HG02610 (cell line): ENCODE results near the gene SETBP1.

Experiments
- ATAC-seq: cut with Tn5 transposase; IDR thresholded peaks from one replicate; pipeline ENCODE4 v1.9.1; 2021; ENCODE audit warnings: mild to moderate bottlenecking, moderate library complexity; ENCODE audit not compliant: unreplicated experiment

The SETBP1 gene

DNA sequence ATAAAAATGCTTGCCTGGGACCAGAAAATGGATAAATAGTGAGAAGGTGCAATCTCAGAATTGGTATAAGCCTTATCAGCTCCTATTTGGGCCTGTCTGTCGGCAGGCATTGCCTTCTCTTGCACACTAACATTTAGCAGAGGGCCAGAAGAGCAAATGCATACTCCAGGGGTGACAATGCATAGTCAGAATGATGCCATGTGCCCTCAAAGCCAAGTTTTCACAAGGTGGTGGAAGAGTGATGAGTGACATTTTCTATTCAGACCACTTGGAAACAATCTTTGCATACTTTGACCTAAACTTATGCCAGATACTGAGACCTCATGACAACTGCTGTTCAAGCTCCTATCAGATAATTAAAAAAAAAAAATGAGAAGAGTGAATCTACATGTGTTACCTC, 276.3 kb downstream of the SETBP1 start:
- no peak for ATAC-seq

- ATAC-seq = no peak
Measured at GRCh38 chr18:44957461-44957860, 276.8 kb downstream of the SETBP1 start.

DNA sequence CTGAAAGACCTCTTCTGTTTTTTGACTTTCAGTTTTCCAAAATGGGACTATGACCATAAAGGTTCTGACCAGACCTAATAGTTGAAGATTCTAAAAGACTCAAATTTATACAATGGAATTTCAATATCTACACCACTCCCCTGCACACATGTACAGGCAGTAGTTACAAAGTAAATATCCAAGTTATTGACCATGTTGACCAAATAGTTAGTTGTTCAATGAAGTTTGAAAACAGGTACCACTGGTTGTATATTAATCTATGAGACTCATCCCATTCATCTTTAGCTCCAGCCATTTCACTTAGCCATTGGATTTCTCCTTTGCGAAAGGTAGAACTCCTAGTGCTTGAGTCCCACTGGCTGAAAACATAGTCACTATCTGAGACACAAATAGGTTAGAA, 277.4 kb downstream of the SETBP1 start:
- no peak for ATAC-seq

DNA sequence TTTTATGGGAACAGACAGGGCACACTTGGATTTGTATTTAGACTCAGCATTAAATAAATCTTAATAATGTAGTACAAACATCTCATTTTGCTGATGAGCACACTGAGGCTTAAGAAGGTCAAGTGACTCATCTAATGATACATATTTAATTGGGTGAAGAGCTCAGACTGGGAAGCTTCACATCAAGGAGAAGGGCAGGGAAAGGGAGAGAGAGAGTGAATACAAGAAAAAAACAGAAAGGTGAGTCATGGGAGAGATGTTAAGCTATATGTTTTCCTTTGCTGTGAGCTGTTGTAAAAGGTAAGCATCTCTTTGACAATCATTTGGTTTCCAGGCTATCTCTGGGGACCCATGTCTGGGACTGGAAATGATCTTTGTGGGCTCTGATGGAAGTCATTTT, 277.8 kb downstream of the SETBP1 start:
- no peak for ATAC-seq

GRCh38 chr18:44959013-44959412, 278.3 kb downstream of the SETBP1 start:
- no peak for ATAC-seq

GRCh38 chr18:44960580-44960979, 279.9 kb downstream of the SETBP1 start:
- ATAC-seq = no peak

DNA sequence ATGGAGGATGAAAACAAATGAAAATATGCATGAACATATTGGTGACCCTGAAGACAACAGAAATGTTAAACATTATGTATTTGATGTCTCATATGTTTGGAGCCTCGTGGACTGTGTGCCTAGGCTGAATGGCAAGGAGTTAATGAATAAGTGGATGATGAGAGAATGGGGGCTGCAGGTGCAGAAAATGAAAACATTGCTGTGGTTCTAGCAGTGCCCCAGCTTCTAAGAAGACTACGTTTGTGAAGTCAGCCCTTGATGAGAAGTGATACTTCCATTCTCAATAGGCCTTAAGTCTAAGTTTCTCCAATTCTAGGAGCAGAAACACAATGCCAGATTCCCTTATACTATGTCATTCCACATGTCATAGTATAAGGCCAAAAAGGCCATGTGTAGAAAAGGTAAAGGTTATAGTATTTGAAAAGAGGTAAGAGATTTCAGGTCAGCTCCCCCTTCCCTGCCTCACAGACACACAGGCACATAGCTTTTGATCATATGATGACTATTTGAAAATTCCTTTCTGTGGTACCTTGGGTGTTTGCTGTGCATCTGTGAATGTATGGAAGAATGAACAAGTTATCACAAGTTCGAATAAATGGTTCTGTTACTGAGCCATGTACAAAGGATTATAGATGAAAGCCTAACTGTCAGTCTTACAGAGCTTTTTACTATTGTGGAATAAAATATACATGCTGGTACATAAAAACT, 280.8 kb downstream of the SETBP1 start:
- ATAC-seq = no peak

DNA sequence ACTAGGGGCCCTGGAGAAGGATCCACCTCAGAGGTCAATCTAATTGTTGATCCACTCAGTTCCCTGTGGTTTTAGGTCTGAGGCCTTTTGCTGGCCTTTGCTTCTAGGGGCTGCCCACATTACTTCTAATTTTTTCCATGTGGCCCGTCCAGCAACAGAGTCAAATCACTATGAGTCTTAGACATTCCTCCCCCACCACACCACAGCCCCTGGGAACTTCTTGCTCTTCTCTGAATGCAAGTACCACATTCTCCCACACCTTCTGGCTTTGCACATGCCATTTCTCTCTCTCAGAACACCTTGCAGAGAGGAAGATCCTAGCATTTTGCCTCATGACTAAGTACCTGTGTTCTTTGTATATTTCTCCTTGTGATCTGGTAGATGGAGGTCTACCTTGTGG, 286.9 kb downstream of the SETBP1 start:
- ATAC-seq = peak; percentile 55

DNA sequence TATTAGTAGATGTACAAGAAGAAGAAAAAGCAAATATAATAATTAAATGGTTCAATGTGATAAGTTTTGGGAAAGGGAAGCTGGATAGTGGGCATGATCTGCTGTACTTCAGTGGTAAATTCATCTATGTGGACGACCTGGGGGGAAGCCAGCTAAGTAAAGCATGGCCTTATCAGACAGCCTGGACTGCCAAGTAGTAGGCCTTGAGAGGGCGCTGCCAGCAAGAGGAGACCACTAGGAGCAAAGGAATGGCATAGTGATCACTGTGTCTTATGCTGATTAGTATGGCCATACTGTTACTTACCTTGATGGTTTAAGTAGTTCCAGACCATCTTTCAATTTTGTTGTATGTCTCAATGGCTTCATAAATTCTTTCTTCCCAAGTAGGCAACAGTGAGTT, 287.6 kb downstream of the SETBP1 start:
- no peak for ATAC-seq

- ATAC-seq = no peak
Measured at GRCh38 chr18:44969214-44969795, 288.6 kb downstream of the SETBP1 start.

DNA sequence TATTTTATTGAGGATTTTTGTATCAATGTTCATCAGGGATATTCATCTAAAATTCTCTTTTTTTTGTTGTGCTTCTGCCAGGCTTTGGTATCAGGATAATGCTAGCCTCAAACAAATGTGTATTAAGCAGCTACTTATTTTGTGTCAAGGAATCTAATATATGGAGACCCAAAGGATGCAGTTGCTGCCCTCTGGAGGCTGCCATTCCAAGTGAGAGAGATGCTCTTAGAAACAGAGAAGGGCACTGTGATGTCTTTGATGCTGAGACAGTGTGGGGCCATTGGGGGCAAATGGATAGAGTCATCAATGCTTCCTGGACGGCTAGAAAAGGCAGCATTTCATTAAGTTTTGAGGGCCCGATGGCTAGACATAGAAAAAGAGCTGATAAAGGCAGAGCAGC, 292.6 kb downstream of the SETBP1 start:
- ATAC-seq = no peak

DNA sequence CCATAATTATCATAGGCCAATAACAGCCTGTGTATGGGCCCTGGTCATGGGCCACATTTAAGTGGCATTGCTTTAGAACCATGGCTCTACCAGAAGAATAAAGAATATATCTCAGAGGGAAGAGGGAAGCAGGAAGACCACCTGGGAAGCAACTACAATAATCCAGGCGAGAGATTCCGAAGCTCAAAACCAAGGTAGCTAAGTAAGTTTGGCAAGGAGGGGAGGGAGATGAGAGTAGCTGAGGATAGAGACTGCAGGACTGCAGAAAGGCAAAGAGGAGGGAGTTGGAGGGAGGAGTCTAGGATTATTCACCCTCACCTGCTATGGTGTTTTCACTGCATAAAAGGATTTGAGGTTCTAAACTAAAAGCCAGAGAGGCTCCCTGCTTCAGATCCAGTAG, 293.5 kb downstream of the SETBP1 start:
- ATAC-seq = no peak

- ATAC-seq = no peak
Measured at GRCh38 chr18:44977856-44978255, 297.2 kb downstream of the SETBP1 start.

DNA sequence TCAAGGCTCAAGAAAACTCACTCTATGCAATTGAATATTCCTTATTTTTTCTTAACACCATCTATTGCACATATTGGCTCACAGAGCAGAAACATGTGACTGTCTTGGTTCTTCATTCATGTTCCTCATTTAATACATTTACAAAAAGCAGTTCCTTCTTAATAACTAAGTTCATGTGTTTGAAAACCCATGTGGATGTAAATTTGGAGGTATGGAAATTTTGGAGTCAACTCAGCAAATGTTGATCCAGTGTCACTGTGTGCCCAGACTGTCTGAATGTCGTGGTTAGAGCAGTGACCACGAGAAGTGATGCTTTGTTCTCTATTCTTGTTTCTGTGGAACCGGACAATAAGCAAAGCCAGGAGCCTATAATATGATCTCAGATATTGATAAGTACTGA, 299.1 kb downstream of the SETBP1 start:
- ATAC-seq = no peak

GRCh38 chr18:44981121-44981520, 300.4 kb downstream of the SETBP1 start:
- ATAC-seq = no peak

GRCh38 chr18:44986933-44987332, 306.2 kb downstream of the SETBP1 start:
- no peak for ATAC-seq

DNA sequence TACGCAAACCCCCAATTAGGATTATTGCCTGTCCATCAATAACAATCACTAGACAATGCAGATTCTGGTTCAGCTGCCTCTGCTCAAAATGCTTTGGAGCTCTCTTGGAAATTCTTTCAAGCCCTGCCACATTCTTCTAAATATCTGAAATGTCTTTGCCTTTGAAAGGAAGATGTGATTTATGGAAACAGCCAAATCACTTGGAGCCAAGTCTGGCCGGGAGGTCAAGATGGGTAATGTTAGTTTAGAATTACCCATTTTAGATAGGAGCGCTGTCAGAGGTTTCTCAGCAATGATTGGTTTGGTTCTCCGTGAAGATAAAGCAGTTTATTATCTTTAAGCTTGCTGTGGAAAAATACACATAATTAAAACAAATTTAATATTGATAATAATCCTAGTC, 306.7 kb downstream of the SETBP1 start:
- no peak for ATAC-seq

- ATAC-seq = no peak
Measured at GRCh38 chr18:44988821-44989587, 308.3 kb downstream of the SETBP1 start.

GRCh38 chr18:44996261-44996660, 315.6 kb downstream of the SETBP1 start:
- peak; percentile 74 for ATAC-seq

- ATAC-seq = no peak
Measured at GRCh38 chr18:44997174-44997573, 316.5 kb downstream of the SETBP1 start.

GRCh38 chr18:44998360-44998759, 317.7 kb downstream of the SETBP1 start:
- no peak for ATAC-seq

- ATAC-seq = no peak
Measured at GRCh38 chr18:45004546-45005080, 323.9 kb downstream of the SETBP1 start.
